ENCODE measurements around the gene FBXO7.

The FBXO7 gene

GRCh38 chr22:32531931-32532819 lies 57.6 kb downstream of the FBXO7 start:
- FAIRE-seq (no peak), DNase-seq (ENCODE audit: low spot score) (peak; percentile 70)

- FAIRE-seq (no peak), DNase-seq (ENCODE audit: low spot score) (no peak)
Measured at GRCh38 chr22:32532820-32533128, 58.2 kb downstream of the FBXO7 start.

- FAIRE-seq (no peak), DNase-seq (ENCODE audit: low spot score) (peak; percentile 6)
Measured at GRCh38 chr22:32533265-32534111, 58.9 kb downstream of the FBXO7 start.

- DNase-seq (ENCODE audit: low spot score) (no peak), FAIRE-seq (no peak)
Measured at GRCh38 chr22:32534252-32535235, 59.9 kb downstream of the FBXO7 start.

- FAIRE-seq = no peak
- no peak for DNase-seq (ENCODE audit: low spot score)
Measured at GRCh38 chr22:32535531-32536190, 61.0 kb downstream of the FBXO7 start.

GRCh38 chr22:32536352-32536751 lies 61.7 kb downstream of the FBXO7 start:
- DNase-seq (ENCODE audit: low spot score) (no peak), FAIRE-seq (no peak)

GRCh38 chr22:32538521-32538920 lies 63.9 kb downstream of the FBXO7 start:
- no peak for FAIRE-seq
- DNase-seq (ENCODE audit: low spot score) = no peak

- peak; percentile 11 for DNase-seq (ENCODE audit: low spot score)
Measured at GRCh38 chr22:32539631-32540421, 65.2 kb downstream of the FBXO7 start.

GRCh38 chr22:32541481-32541880 lies 66.9 kb downstream of the FBXO7 start:
- DNase-seq (ENCODE audit: low spot score) (no peak), FAIRE-seq (no peak)

More at GRCh38 chr22:32539631-32540421, 65.2 kb downstream of the FBXO7 start:
- FAIRE-seq = no peak

- DNase-seq (ENCODE audit: low spot score) (no peak), FAIRE-seq (no peak)
Measured at GRCh38 chr22:32542066-32542676, 67.6 kb downstream of the FBXO7 start.

GRCh38 chr22:32542677-32543357 lies 68.2 kb downstream of the FBXO7 start:
- DNase-seq (ENCODE audit: low spot score) = no peak
- FAIRE-seq = no peak

- no peak for DNase-seq (ENCODE audit: low spot score)
- FAIRE-seq = no peak
Measured at GRCh38 chr22:32544953-32545558, 70.4 kb downstream of the FBXO7 start.

GRCh38 chr22:32545801-32546200 lies 71.2 kb downstream of the FBXO7 start:
- FAIRE-seq (no peak), DNase-seq (ENCODE audit: low spot score) (no peak)

GRCh38 chr22:32546496-32546895 lies 71.9 kb downstream of the FBXO7 start:
- no peak for DNase-seq (ENCODE audit: low spot score)

GRCh38 chr22:32546935-32547334 lies 72.3 kb downstream of the FBXO7 start:
- no peak for DNase-seq (ENCODE audit: low spot score)
- FAIRE-seq = no peak

More at GRCh38 chr22:32546496-32546895, 71.9 kb downstream of the FBXO7 start:
- no peak for FAIRE-seq

GRCh38 chr22:32548039-32548438 lies 73.4 kb downstream of the FBXO7 start:
- FAIRE-seq = no peak
- DNase-seq (ENCODE audit: low spot score) = no peak
